Metanephros (tissue), 1 donor: ENCODE results near the gene RNF17. TPM values are rescaled to one million over a fixed set of nuclear protein-coding genes. Genes with fewer than 3 reads are reported as not detected.

Experiments used
- total RNA-seq: library from RNA; depleted of rRNA; stranded (reverse); fragments of >200 nt; gene quantifications from one replicate; pipeline ENCODE4 v1.2.3, GENCODE V29; 2014

The RNF17 gene
- total RNA-seq = not detected

GRCh38 chr13:24763596-24764275 lies at the start of gene RNF17:
Gene RNF17, plus strand, starts transcription at chr13:24764169. Its CDS starts 35 bp downstream, at chr13:24764204.

Other genes starting within 250 kb of the RNF17 start
- 17.3 TPM for gene ATP12A, start 83.8 kb upstream of the RNF17 start, total RNA-seq